Gastroesophageal sphincter (tissue), 3 donors: ENCODE results near the gene ALDH3A1.

Source experiments
- POLR2A ChIP-seq, 2 donors: fragments of 450-650 bp; IDR thresholded peaks; one replicate each; pipeline ENCODE4 v1.6.1; 2017; ENCODE audit warnings: antibody characterized with exemption in 2 of 2, mild to moderate bottlenecking in 2 of 2, moderate library complexity in 1 of 2
- TF ChIP-seq, protein P1 (sequence below), 4 experiments: fragments of 200-600 bp in 2 of 4; fragments of 450-650 bp in 2 of 4; sonication (generic) in 1 of 4; IDR thresholded peaks; one replicate each; pipeline ENCODE4 v1.5.1; 2017 to 2019; ENCODE audit warnings: antibody characterized with exemption in 4 of 4, mild to moderate bottlenecking in 2 of 4, moderate library complexity in 2 of 4

DNA sequence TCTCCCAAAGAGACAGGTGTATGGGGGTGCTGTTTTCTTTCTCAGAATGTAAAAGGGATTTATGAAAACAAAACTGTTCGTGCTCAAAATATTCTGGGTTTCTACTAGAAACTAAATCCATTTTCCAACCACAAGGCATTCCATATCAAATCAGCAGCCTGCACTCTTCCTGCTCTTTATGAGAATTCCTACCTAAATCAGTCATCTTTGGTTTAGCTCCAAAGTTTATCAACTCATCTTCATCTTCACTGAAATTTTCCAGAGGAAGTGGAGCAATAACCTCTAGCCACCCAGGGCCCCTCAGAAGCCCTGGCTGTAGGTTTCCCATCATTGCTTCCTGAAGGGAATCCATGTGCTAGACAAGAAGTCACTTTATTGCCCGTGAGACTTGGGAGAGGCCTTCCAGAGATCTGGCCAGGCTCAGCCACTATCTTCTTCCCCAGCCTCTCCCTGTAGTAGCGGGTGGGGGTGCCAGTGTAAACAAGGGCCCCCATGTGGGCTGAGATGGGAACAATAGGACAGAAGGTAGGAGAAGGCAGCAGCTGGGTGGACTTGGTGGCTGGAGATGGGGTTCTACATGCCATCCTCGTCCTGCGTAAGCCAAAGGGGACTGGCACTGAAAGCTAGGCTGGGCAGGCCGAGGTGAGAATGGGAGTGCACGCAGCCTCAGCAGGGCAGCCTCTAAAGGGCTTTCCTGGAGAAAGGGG is 22.0 kb upstream of the ALDH3A1 start:
- TF ChIP-seq, protein P1, sequence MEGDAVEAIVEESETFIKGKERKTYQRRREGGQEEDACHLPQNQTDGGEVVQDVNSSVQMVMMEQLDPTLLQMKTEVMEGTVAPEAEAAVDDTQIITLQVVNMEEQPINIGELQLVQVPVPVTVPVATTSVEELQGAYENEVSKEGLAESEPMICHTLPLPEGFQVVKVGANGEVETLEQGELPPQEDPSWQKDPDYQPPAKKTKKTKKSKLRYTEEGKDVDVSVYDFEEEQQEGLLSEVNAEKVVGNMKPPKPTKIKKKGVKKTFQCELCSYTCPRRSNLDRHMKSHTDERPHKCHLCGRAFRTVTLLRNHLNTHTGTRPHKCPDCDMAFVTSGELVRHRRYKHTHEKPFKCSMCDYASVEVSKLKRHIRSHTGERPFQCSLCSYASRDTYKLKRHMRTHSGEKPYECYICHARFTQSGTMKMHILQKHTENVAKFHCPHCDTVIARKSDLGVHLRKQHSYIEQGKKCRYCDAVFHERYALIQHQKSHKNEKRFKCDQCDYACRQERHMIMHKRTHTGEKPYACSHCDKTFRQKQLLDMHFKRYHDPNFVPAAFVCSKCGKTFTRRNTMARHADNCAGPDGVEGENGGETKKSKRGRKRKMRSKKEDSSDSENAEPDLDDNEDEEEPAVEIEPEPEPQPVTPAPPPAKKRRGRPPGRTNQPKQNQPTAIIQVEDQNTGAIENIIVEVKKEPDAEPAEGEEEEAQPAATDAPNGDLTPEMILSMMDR (IDR thresholded peaks at IDR 0.05) = no peak
- TF ChIP-seq POLR2A (IDR thresholded peaks at IDR 0.05) = no peak
